Activated naive CD8-positive, alpha-beta T cell treated with anti-CD3 and anti-CD28 coated beads, Interleukin-2, amount 10 ng/mL, durations not matched to agents 7 days and 5 days (primary cell): ENCODE measurements around the gene SDCBP2. TPM values are rescaled to one million over a fixed set of nuclear protein-coding genes. Genes with fewer than 3 reads are reported as not detected.

Experiments used
- total RNA-seq, 2 experiments: library from RNA; stranded (reverse); gene quantifications; one replicate each; pipeline ENCODE4 v1.2.3, GENCODE V29; 2021

The SDCBP2 gene
- total RNA-seq, 2 experiments from 2014 or later = 3.7 to 5.1 TPM

Other genes starting within 250 kb of the SDCBP2 start
- gene PSMF1, start 210.5 kb downstream of the SDCBP2 start, total RNA-seq = 100 to 1,000 TPM; 126 to 127 TPM
- 1 to 10 TPM; 3.5 to 4.0 TPM for gene TMEM74B, start 144.2 kb downstream of the SDCBP2 start, total RNA-seq
- gene C20orf202, start 125.7 kb downstream of the SDCBP2 start, total RNA-seq = under 1 TPM; 0.25 to 0.26 TPM
- under 1 TPM in 1 of 2 experiments, not detected in 1; 0.48 TPM for gene RAD21L1, start 103.1 kb downstream of the SDCBP2 start, total RNA-seq
- 1 to 10 TPM; 8.8 to 9.7 TPM for gene SNPH, start 62.8 kb downstream of the SDCBP2 start, total RNA-seq
- 100 to 1,000 TPM; 231 to 234 TPM for gene FKBP1A, start 63.9 kb upstream of the SDCBP2 start, total RNA-seq
- gene NSFL1C, start 137.7 kb upstream of the SDCBP2 start, total RNA-seq = 10 to 100 TPM; 66.9 to 67.2 TPM
- gene SIRPB2, start 162.3 kb upstream of the SDCBP2 start, total RNA-seq = not detected
- under 1 TPM; 0.30 to 0.31 TPM for gene SIRPD, start 228.6 kb upstream of the SDCBP2 start, total RNA-seq